ENCODE results near the gene ETV3L. TPM values are rescaled to one million over a fixed set of nuclear protein-coding genes. Genes with fewer than 3 reads are reported as not detected.
"Not testable (repeated sequence)": the region's sequence is repeated elsewhere in the genome, so short reads cannot be mapped to it uniquely, and the experiment has no call there.

The ETV3L gene
- total RNA-seq, 2 experiments from 2014 or later: not detected

GRCh38 chr1:157098987-157099632 lies 498 bp downstream of the ETV3L start:
- H3K4me1 Mint-ChIP-seq (ENCODE audit: low read depth); DNase-seq; H3K27me3 Mint-ChIP-seq (ENCODE audit: low read depth); H3K36me3 Mint-ChIP-seq (ENCODE audit: low read depth); H3K4me3 Mint-ChIP-seq; H3K9me3 Mint-ChIP-seq; CTCF ChIA-PET; H3K27ac Mint-ChIP-seq; intact Hi-C loops (cut with micrococcal nuclease): not testable (repeated sequence)

- Mint-ChIP-seq H3K9me3 (no peaks in the 10 kb centered on the region), H3K27me3 (ENCODE audit: low read depth) (no peaks in the 10 kb centered on the region), H3K4me1 (ENCODE audit: low read depth) (no peaks in the 10 kb centered on the region), H3K27ac (no peak overlapping the region), H3K36me3 (ENCODE audit: low read depth) (no peaks in the 10 kb centered on the region), H3K4me3 (no peak overlapping the region)
- intact Hi-C loops (cut with micrococcal nuclease): no loop called here
- DNase-seq: no peak
- CTCF ChIA-PET: interaction anchor here (0.8 to 1.9 kb wide), 2 partner anchors 58 to 63 kb away, joined by 3 to 8 read pairs; no protein-coding TSS in a partner anchor
Observed at GRCh38 chr1:157098519-157098918, 1.1 kb downstream of the ETV3L start.

GRCh38 chr1:157097692-157098091 lies 1.9 kb downstream of the ETV3L start:
- H3K4me1 Mint-ChIP-seq (ENCODE audit: low read depth): no peaks in the 10 kb centered on the region
- no peaks in the 10 kb centered on the region for H3K9me3 Mint-ChIP-seq
- H3K27ac Mint-ChIP-seq: no peak overlapping the region
- no peak for DNase-seq
- intact Hi-C loops (cut with micrococcal nuclease): no loop called here
- CTCF ChIA-PET: interaction anchor here (0.8 to 1.9 kb wide), 2 partner anchors 59 to 64 kb away, joined by 3 to 8 read pairs; no protein-coding TSS in a partner anchor
- H3K4me3 Mint-ChIP-seq: no peak overlapping the region
- no peaks in the 10 kb centered on the region for H3K36me3 Mint-ChIP-seq (ENCODE audit: low read depth)
- H3K27me3 Mint-ChIP-seq (ENCODE audit: low read depth): no peaks in the 10 kb centered on the region

GRCh38 chr1:157096881-157097280 lies 2.7 kb downstream of the ETV3L start:
- no peaks in the 10 kb centered on the region for H3K27me3 Mint-ChIP-seq (ENCODE audit: low read depth)
- H3K4me3 Mint-ChIP-seq: no peak overlapping the region
- no peaks in the 10 kb centered on the region for H3K36me3 Mint-ChIP-seq (ENCODE audit: low read depth)
- H3K9me3 Mint-ChIP-seq: no peaks in the 10 kb centered on the region
- DNase-seq: no peak
- intact Hi-C loops (cut with micrococcal nuclease): no loop called here
- no peaks in the 10 kb centered on the region for H3K4me1 Mint-ChIP-seq (ENCODE audit: low read depth)
- CTCF ChIA-PET: interaction anchor here (1.9 kb wide), 1 partner anchor 60 kb away, joined by 8 read pairs; no protein-coding TSS in a partner anchor
- no peak overlapping the region for H3K27ac Mint-ChIP-seq

GRCh38 chr1:157095551-157095950 lies 4.1 kb downstream of the ETV3L start:
- Mint-ChIP-seq H3K27me3 (ENCODE audit: low read depth) (no peaks in the 10 kb centered on the region), H3K9me3 (no peaks in the 10 kb centered on the region), H3K36me3 (ENCODE audit: low read depth) (no peaks in the 10 kb centered on the region), H3K4me3 (no peak overlapping the region), H3K27ac (no peak overlapping the region), H3K4me1 (ENCODE audit: low read depth) (no peaks in the 10 kb centered on the region)
- intact Hi-C loops (cut with micrococcal nuclease): no loop called here
- DNase-seq: no peak
- CTCF ChIA-PET: interaction anchor here (1.2 to 1.9 kb wide), 3 partner anchors 8 to 61 kb away, joined by 3 to 7 read pairs (median 5); no protein-coding TSS in a partner anchor

- no peaks in the 10 kb centered on the region for H3K9me3 Mint-ChIP-seq
- CTCF ChIA-PET: interaction anchor here (1.2 to 1.9 kb wide), 3 partner anchors 8 to 61 kb away, joined by 3 to 7 read pairs (median 5); no protein-coding TSS in a partner anchor
- no peak for DNase-seq
- no peaks in the 10 kb centered on the region for H3K27me3 Mint-ChIP-seq (ENCODE audit: low read depth)
- H3K4me3 Mint-ChIP-seq: no peak overlapping the region
- intact Hi-C loops (cut with micrococcal nuclease): no loop called here
- H3K27ac Mint-ChIP-seq: no peak overlapping the region
- no peaks in the 10 kb centered on the region for H3K4me1 Mint-ChIP-seq (ENCODE audit: low read depth)
- H3K36me3 Mint-ChIP-seq (ENCODE audit: low read depth): no peaks in the 10 kb centered on the region
Observed at GRCh38 chr1:157095091-157095490, 4.5 kb downstream of the ETV3L start.

- intact Hi-C loops (cut with micrococcal nuclease): no loop called here
- no peak overlapping the region for H3K27ac Mint-ChIP-seq
- peaks cover 2% of the 10 kb centered on the region for H3K27me3 Mint-ChIP-seq (ENCODE audit: low read depth)
- H3K9me3 Mint-ChIP-seq: no peaks in the 10 kb centered on the region
- CTCF ChIA-PET: interaction anchor here (0.7 to 1.4 kb wide), 3 partner anchors 17 to 64 kb away, joined by 3 to 4 read pairs (median 4); no protein-coding TSS in a partner anchor
- H3K4me1 Mint-ChIP-seq (ENCODE audit: low read depth): no peaks in the 10 kb centered on the region
- no peaks in the 10 kb centered on the region for H3K36me3 Mint-ChIP-seq (ENCODE audit: low read depth)
- no peak for DNase-seq
- H3K4me3 Mint-ChIP-seq: no peak overlapping the region
Observed at GRCh38 chr1:157092831-157093230, 6.8 kb downstream of the ETV3L start.

- Mint-ChIP-seq H3K27ac (no peak overlapping the region), H3K27me3 (ENCODE audit: low read depth) (peaks cover 2% of the 10 kb centered on the region), H3K4me1 (ENCODE audit: low read depth) (no peaks in the 10 kb centered on the region), H3K9me3 (no peaks in the 10 kb centered on the region), H3K36me3 (ENCODE audit: low read depth) (no peaks in the 10 kb centered on the region), H3K4me3 (no peak overlapping the region)
- no peak for DNase-seq
- CTCF ChIA-PET: interaction anchor here (2.1 to 7.1 kb wide), 3 partner anchors 18 to 62 kb away, joined by 13 to 378 read pairs (median 45); no protein-coding TSS in a partner anchor
- intact Hi-C loops (cut with micrococcal nuclease): no loop called here
Observed at GRCh38 chr1:157091668-157092273, 7.8 kb downstream of the ETV3L start.

GRCh38 chr1:157091186-157091585 lies 8.4 kb downstream of the ETV3L start:
- CTCF ChIA-PET: interaction anchor here (0.5 to 7.1 kb wide), 13 partner anchors 10 to 92 kb away, joined by 3 to 378 read pairs (median 10); no protein-coding TSS in a partner anchor
- H3K27me3 Mint-ChIP-seq (ENCODE audit: low read depth): peaks cover 2% of the 10 kb centered on the region
- no peaks in the 10 kb centered on the region for H3K36me3 Mint-ChIP-seq (ENCODE audit: low read depth)
- H3K9me3 Mint-ChIP-seq: no peaks in the 10 kb centered on the region
- no peak overlapping the region for H3K4me3 Mint-ChIP-seq
- DNase-seq: no peak
- H3K4me1 Mint-ChIP-seq (ENCODE audit: low read depth): no peaks in the 10 kb centered on the region
- intact Hi-C loops (cut with micrococcal nuclease): no loop called here
- no peak overlapping the region for H3K27ac Mint-ChIP-seq

GRCh38 chr1:157090771-157091170 lies 8.8 kb downstream of the ETV3L start:
- no peak for DNase-seq
- Mint-ChIP-seq H3K27ac (no peak overlapping the region), H3K36me3 (ENCODE audit: low read depth) (no peaks in the 10 kb centered on the region), H3K9me3 (no peaks in the 10 kb centered on the region), H3K4me1 (ENCODE audit: low read depth) (no peaks in the 10 kb centered on the region), H3K27me3 (ENCODE audit: low read depth) (peaks cover 2% of the 10 kb centered on the region), H3K4me3 (no peak overlapping the region)
- CTCF ChIA-PET: interaction anchor here (0.5 to 7.1 kb wide), 23 partner anchors 10 to 127 kb away, joined by 3 to 378 read pairs (median 5); no protein-coding TSS in a partner anchor
- intact Hi-C loops (cut with micrococcal nuclease): loop anchor here (1.0 kb wide), 1 partner anchor 66 kb away; no protein-coding TSS in a partner anchor

- no peaks in the 10 kb centered on the region for H3K4me1 Mint-ChIP-seq (ENCODE audit: low read depth)
- no peaks in the 10 kb centered on the region for H3K9me3 Mint-ChIP-seq
- H3K36me3 Mint-ChIP-seq (ENCODE audit: low read depth): no peaks in the 10 kb centered on the region
- CTCF ChIA-PET: interaction anchor here (0.7 to 7.1 kb wide), 28 partner anchors 9 to 334 kb away, joined by 3 to 378 read pairs (median 5); no protein-coding TSS in a partner anchor
- intact Hi-C loops (cut with micrococcal nuclease): loop anchor here (1.0 kb wide), 1 partner anchor 66 kb away; no protein-coding TSS in a partner anchor
- no peak overlapping the region for H3K27ac Mint-ChIP-seq
- DNase-seq: peak; percentile 94
- no peak overlapping the region for H3K4me3 Mint-ChIP-seq
- peaks cover 2% of the 10 kb centered on the region for H3K27me3 Mint-ChIP-seq (ENCODE audit: low read depth)
Observed at GRCh38 chr1:157090196-157090647, 9.4 kb downstream of the ETV3L start.

- H3K36me3 Mint-ChIP-seq (ENCODE audit: low read depth): no peaks in the 10 kb centered on the region
- no peaks in the 10 kb centered on the region for H3K4me1 Mint-ChIP-seq (ENCODE audit: low read depth)
- CTCF ChIA-PET: interaction anchor here (0.7 to 7.1 kb wide), 27 partner anchors 9 to 335 kb away, joined by 3 to 378 read pairs (median 5); no protein-coding TSS in a partner anchor
- H3K4me3 Mint-ChIP-seq: no peak overlapping the region
- no peak for DNase-seq
- H3K9me3 Mint-ChIP-seq: no peaks in the 10 kb centered on the region
- intact Hi-C loops (cut with micrococcal nuclease): loop anchor here (1.0 kb wide), 1 partner anchor 67 kb away; no protein-coding TSS in a partner anchor
- no peak overlapping the region for H3K27ac Mint-ChIP-seq
- peaks cover 2% of the 10 kb centered on the region for H3K27me3 Mint-ChIP-seq (ENCODE audit: low read depth)
Observed at GRCh38 chr1:157089789-157090188, 9.8 kb downstream of the ETV3L start.
